RWPE2 (cell line): ENCODE data around the gene PPM1M.

Experiments used
- ATAC-seq: fragments of 200-7000 bp; cut with Tn5 transposase; 3 replicates; pipeline ENCODE4 v1.9.1; 2021; ENCODE audit warnings: low read depth
- DNase-seq: peaks from one replicate; pipeline ENCODE4 v3.0.0-alpha.2; 2020; ENCODE audit warnings: low spot score
- H3K27ac ChIP-seq: fragments of 450-650 bp; 2 replicates; pipeline ENCODE4 v1.5.1; 2017; ENCODE audit warnings: mild to moderate bottlenecking; ENCODE audit not compliant: poor library complexity, severe bottlenecking
- H3K27me3 ChIP-seq: fragments of 250-450 bp; sonication (Bioruptor Pico); 2 replicates; pipeline ENCODE4 v1.5.1; 2021; ENCODE audit warnings: mild to moderate bottlenecking, moderate library complexity; ENCODE audit not compliant: insufficient read depth, poor library complexity, severe bottlenecking
- H3K36me3 ChIP-seq: fragments of 250-450 bp; sonication (Bioruptor Pico); 2 replicates; pipeline ENCODE4 v1.5.1; 2020; ENCODE audit warnings: low read depth, mild to moderate bottlenecking, moderate library complexity
- H3K4me1 ChIP-seq: fragments of 250-450 bp; sonication (Bioruptor Pico); 2 replicates; pipeline ENCODE4 v1.5.1; 2021; ENCODE audit warnings: mild to moderate bottlenecking, moderate library complexity; ENCODE audit not compliant: insufficient read depth, poor library complexity, severe bottlenecking
- H3K4me3 ChIP-seq: fragments of 250-450 bp; sonication (Bioruptor Pico); 2 replicates; pipeline ENCODE4 v1.5.1; 2021; ENCODE audit warnings: mild to moderate bottlenecking, moderate library complexity; ENCODE audit not compliant: severe bottlenecking
- H3K9me3 ChIP-seq: fragments of 250-450 bp; sonication (Bioruptor Pico); 2 replicates; pipeline ENCODE4 v1.5.1; 2021; ENCODE audit warnings: mild to moderate bottlenecking, moderate library complexity; ENCODE audit not compliant: severe bottlenecking
- TF ChIP-seq, protein P1 (sequence below): fragments of 450-650 bp; IDR thresholded peaks from one replicate; pipeline ENCODE4 v1.5.1; 2017; ENCODE audit warnings: mild to moderate bottlenecking, moderate library complexity; ENCODE audit not compliant: poor library complexity, severe bottlenecking

Gene PPM1M

DNA sequence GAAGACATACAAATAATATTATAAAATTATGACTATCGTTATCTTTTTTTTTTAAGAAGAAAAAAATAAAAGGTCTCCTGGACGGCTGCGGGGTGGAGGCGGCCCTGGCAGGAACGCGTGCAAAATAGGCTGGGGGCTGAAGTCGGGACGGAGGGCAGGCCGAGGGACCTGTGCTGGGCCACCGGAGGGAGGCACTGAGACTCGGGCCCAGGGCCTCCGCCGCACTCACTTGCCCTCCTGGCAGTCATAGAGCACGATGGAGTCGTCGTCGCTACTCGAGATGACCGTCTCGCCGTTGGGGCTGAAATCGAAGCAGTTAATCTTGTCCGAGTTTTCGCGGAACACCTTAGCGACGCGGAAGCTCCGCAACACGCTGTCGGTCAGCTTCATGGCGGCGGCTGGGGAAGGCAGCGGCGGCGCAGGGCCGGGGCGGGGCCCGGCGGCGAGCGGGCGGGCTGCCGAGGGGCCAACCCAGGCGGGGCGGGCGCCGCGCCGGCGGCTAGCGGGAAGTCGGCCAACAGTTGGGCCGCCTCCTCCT is 32.5 kb downstream of the PPM1M start:
- peak; percentile 74 for ATAC-seq
- H3K4me3 ChIP-seq: peak overlapping the region; percentile 89
- DNase-seq: no peak
- TF ChIP-seq, protein P1, sequence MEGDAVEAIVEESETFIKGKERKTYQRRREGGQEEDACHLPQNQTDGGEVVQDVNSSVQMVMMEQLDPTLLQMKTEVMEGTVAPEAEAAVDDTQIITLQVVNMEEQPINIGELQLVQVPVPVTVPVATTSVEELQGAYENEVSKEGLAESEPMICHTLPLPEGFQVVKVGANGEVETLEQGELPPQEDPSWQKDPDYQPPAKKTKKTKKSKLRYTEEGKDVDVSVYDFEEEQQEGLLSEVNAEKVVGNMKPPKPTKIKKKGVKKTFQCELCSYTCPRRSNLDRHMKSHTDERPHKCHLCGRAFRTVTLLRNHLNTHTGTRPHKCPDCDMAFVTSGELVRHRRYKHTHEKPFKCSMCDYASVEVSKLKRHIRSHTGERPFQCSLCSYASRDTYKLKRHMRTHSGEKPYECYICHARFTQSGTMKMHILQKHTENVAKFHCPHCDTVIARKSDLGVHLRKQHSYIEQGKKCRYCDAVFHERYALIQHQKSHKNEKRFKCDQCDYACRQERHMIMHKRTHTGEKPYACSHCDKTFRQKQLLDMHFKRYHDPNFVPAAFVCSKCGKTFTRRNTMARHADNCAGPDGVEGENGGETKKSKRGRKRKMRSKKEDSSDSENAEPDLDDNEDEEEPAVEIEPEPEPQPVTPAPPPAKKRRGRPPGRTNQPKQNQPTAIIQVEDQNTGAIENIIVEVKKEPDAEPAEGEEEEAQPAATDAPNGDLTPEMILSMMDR: peak; percentile 14
- no peaks in the 10 kb centered on the region for H3K27me3 ChIP-seq
- peaks cover 22% of the 10 kb centered on the region for H3K4me1 ChIP-seq
- H3K36me3 ChIP-seq: peaks cover 34% of the 10 kb centered on the region
- H3K27ac ChIP-seq: peak overlapping the region; percentile 82
- H3K9me3 ChIP-seq: no peaks in the 10 kb centered on the region

DNA sequence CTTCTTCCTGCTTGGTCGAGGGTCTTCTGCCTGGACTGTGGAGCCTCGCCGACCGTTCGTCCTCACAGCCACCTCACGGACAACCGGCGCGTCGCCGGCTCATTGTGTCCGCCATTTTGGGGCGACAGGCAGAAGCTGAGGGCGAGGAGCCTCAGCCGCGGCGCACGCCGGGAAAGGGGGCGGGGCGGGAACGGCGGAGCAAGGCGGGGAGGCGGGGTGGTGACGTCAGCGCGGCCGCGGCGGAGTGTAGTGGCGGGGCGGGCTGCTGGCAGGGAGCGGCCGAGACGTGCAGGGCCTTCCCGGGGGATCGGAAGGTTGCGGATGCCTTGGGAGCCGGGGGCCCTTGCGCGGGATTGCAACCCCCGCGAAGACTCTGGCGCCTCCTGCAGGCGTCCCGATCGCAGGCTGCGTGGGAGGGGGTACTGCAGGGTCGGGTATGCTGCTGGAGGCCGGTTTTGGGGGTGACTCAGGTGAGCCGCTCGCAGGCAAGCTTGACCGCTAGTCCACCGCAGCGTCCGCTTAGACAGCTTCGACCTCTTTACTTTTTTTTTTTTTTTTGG is 33.0 kb downstream of the PPM1M start, which contains the start of gene WDR82:
TSS of gene WDR82 (minus strand) at position 140 of the 560 bp plus-strand sequence. CDS start 288 bp downstream, outside the sequence.
- H3K27ac ChIP-seq: peak within 1 kb of the TSS; percentile 82
- peaks cover 22% of the 10 kb centered on the region for H3K4me1 ChIP-seq
- peak; percentile 83 for ATAC-seq
- H3K27me3 ChIP-seq: no peaks in the 10 kb centered on the region
- peaks cover 29% of the 10 kb centered on the region for H3K36me3 ChIP-seq
- TF ChIP-seq, protein P1: no peak
- peak within 1 kb of the TSS; percentile 89 for H3K4me3 ChIP-seq
- DNase-seq: peak; percentile 94
- no peaks in the 10 kb centered on the region for H3K9me3 ChIP-seq

- peaks cover 22% of the 10 kb centered on the region for H3K4me1 ChIP-seq
- ATAC-seq (no peak), DNase-seq (no peak)
- TF ChIP-seq, protein P1: no peak
- H3K9me3 ChIP-seq: no peaks in the 10 kb centered on the region
- peak overlapping the region; percentile 82 for H3K27ac ChIP-seq
- H3K36me3 ChIP-seq: peaks cover 19% of the 10 kb centered on the region
- no peaks in the 10 kb centered on the region for H3K27me3 ChIP-seq
- H3K4me3 ChIP-seq: no peak overlapping the region
Observed at GRCh38 chr3:52279596-52279995, 34.0 kb downstream of the PPM1M start.

DNA sequence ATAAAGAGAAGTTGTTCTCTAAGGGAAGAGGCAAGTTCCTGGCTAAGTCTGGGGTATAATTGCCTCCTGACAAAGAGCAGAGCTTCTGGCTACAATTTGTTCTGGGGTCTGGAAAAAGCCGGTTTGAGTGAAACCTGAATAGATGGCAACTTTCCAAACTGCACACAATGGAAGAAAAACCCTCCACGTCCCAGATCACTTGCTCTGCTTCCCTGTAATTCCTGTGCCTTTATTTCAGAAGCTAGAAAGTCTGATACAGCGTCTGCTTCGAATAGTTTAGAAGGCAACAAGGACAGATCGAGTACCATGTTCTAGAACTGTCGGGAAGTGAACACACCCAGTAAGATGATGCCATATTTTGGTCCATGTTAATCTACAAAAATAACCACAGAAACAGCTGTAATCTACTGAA is 34.5 kb downstream of the PPM1M start:
- H3K27me3 ChIP-seq: no peaks in the 10 kb centered on the region
- H3K27ac ChIP-seq: peak overlapping the region; percentile 82
- H3K36me3 ChIP-seq: peaks cover 14% of the 10 kb centered on the region
- ATAC-seq (no peak), DNase-seq (no peak)
- H3K4me1 ChIP-seq: peaks cover 22% of the 10 kb centered on the region
- H3K9me3 ChIP-seq: no peaks in the 10 kb centered on the region
- H3K4me3 ChIP-seq: no peak overlapping the region
- TF ChIP-seq, protein P1: no peak
